Measurements from ENCODE around the gene TMEM236. TPM values are rescaled to one million over a fixed set of nuclear protein-coding genes. Genes with fewer than 3 reads are reported as not detected.

The TMEM236 gene
- total RNA-seq, 1 experiment from 2014 or later = 0.07 TPM

DNA sequence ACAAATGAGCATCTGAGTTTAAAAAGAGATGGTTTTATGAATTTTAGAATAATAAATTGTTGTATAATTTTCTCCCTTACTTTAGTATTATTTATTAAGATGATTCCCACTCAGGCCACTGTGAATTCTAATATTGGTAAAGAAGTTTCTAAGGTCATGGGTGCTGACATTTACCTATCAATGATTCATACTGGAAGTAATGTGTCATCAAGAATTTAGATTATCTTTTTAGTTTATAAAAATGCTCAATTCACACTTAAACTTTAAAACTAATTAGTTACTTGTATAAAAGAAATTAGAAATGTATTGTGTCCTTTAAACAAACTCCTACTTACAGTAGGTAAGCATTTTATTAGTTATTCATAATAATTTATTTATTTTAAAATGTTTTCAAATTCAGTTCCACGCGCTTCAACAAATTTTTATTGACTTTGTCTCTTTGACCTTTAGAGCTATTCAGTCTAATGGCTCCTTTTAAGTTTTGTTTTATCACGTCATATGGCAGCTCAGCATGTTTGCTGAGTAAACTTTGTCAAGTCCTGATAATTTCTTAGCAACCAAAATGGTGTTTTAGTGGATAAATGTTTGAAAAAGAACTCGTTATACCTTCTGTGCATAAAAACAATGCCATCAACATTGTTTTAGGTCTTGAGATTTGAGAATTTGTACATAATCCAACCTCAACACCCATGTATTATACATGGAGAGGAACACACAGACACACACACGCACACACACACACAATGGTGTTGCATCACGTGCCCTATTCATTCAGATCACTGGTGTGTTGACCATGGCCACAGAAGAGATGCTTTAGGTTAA is 42.0 kb downstream of the TMEM236 start:
- Histone ChIP-seq H3K4me1 (ENCODE audit: control insufficient read depth in 1 of 2, insufficient read depth in 2 of 2, low read length in 2 of 2) (peaks cover 4 to 6% of the 10 kb centered on the region in 2 experiments; a peak in 1 of 4 replicates), H3K9ac (ENCODE audit: low read length) (no peak overlapping the region), H3K4me2 (ENCODE audit: low read length) (no peak overlapping the region), H3K9me2 (ENCODE audit: insufficient read depth) (peaks cover 3% of the 10 kb centered on the region; the same call in 1 of the 2 replicates), H4K20me1 (ENCODE audit: insufficient read depth) (no peaks in the 10 kb centered on the region), H2AFZ (ENCODE audit: low read depth, low read length, poor library complexity, severe bottlenecking) (no peak overlapping the region), H3K27me3 (ENCODE audit: insufficient read depth, low read length) (no peaks in the 10 kb centered on the region), H3K79me2 (ENCODE audit: insufficient read depth, low read length) (no peaks in the 10 kb centered on the region), H3K27ac (ENCODE audit: low read depth, low read length) (no peak overlapping the region), H3K9me3 (ENCODE audit: control insufficient read depth in 1 of 2, insufficient read depth in 1 of 2, low read depth in 1 of 2, low read length in 2 of 2) (no peaks in the 10 kb centered on the region), H3K4me3 (replicated peaks in 1 of 2; ENCODE audit: low read depth in 1 of 2, low read length in 2 of 2) (no peak overlapping the region), H3K36me3 (ENCODE audit: control insufficient read depth in 1 of 2, insufficient read depth in 2 of 2, low read length in 2 of 2) (no peaks in the 10 kb centered on the region)
- ChIA-PET RAD21 (ENCODE audit: low non-redundant PET in 1 of 2, low total read pairs in 2 of 2, uncharacterized antibody in 2 of 2, unreplicated experiment in 2 of 2) (no interaction called here), POLR2A (no interaction called here), CTCF (interaction anchor here (1.8 kb wide), 1 partner anchor 7 kb away, joined by 6 read pairs; no protein-coding TSS in a partner anchor)
- ATAC-seq = no peak
- DNase-seq (ENCODE audit: low read depth, low spot score) = no peak
- peak; percentile 38; the same call in 1 of the 2 replicates for TF ChIP-seq FOSL1 (IDR thresholded peaks at IDR 0.05; ENCODE audit: low read depth)
- no peak for TF ChIP-seq SIN3A (IDR thresholded peaks at IDR 0.05; ENCODE audit: low read depth)
- intact Hi-C loops (cut with micrococcal nuclease) = no loop called here
- no TSS peak for BruUV-seq (replicated peaks)

DNA sequence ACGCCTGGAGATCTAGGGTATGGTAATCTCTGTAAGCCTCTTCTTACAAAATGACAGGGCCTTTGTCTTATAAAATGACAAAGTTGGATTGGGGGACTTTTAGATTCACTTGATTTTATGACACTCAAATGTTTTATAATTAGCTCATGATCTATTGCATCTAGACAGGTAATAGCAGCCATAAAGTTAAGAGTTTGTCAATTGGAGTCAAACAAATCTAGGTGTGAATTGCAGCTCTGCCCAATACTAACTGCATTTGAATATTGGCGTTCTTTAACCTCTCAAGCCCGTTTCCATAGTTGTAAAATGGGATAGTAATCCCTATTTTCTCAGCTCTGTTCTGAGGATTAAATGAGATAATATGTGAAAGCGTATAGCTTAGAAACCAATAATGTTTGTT is 43.1 kb downstream of the TMEM236 start:
- Histone ChIP-seq H3K27ac (ENCODE audit: low read depth, low read length) (no peak overlapping the region), H3K4me2 (ENCODE audit: low read length) (no peak overlapping the region), H4K20me1 (ENCODE audit: insufficient read depth) (no peaks in the 10 kb centered on the region), H2AFZ (ENCODE audit: low read depth, low read length, poor library complexity, severe bottlenecking) (no peak overlapping the region), H3K9ac (ENCODE audit: low read length) (no peak overlapping the region), H3K9me3 (ENCODE audit: control insufficient read depth in 1 of 2, insufficient read depth in 1 of 2, low read depth in 1 of 2, low read length in 2 of 2) (no peaks in the 10 kb centered on the region), H3K36me3 (ENCODE audit: control insufficient read depth in 1 of 2, insufficient read depth in 2 of 2, low read length in 2 of 2) (no peaks in the 10 kb centered on the region), H3K79me2 (ENCODE audit: insufficient read depth, low read length) (no peaks in the 10 kb centered on the region), H3K27me3 (ENCODE audit: insufficient read depth, low read length) (no peaks in the 10 kb centered on the region), H3K9me2 (ENCODE audit: insufficient read depth) (peaks cover 3% of the 10 kb centered on the region; the same call in 1 of the 2 replicates), H3K4me1 (ENCODE audit: control insufficient read depth in 1 of 2, insufficient read depth in 2 of 2, low read length in 2 of 2) (peaks cover 4 to 6% of the 10 kb centered on the region in 2 experiments; a peak in 1 of 4 replicates), H3K4me3 (replicated peaks in 1 of 2; ENCODE audit: low read depth in 1 of 2, low read length in 2 of 2) (no peak overlapping the region)
- DNase-seq (ENCODE audit: low read depth, low spot score) (no peak), ATAC-seq (no peak)
- BruUV-seq (replicated peaks) = no TSS peak
- ChIA-PET CTCF (interaction anchor here (1.5 kb wide), 1 partner anchor 14 kb away, joined by 3 read pairs; no protein-coding TSS in a partner anchor), POLR2A (no interaction called here), RAD21 (ENCODE audit: low non-redundant PET in 1 of 2, low total read pairs in 2 of 2, uncharacterized antibody in 2 of 2, unreplicated experiment in 2 of 2) (no interaction called here)
- intact Hi-C loops (cut with micrococcal nuclease) = no loop called here
- TF ChIP-seq, protein P1, sequence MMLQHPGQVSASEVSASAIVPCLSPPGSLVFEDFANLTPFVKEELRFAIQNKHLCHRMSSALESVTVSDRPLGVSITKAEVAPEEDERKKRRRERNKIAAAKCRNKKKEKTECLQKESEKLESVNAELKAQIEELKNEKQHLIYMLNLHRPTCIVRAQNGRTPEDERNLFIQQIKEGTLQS (IDR thresholded peaks at IDR 0.05) = no peak
- TF ChIP-seq SRF (IDR thresholded peaks at IDR 0.05; ENCODE audit: low read depth) (no peak), ZFX (IDR thresholded peaks at IDR 0.05) (no peak), CBX3 (IDR thresholded peaks at IDR 0.05; ENCODE audit: low read depth) (no peak), POLR2A (IDR thresholded peaks at IDR 0.05; ENCODE audit: borderline replicate concordance, extremely low read depth, insufficient read depth, insufficient read length) (no peak), YY1 (IDR thresholded peaks at IDR 0.05; ENCODE audit: extremely low read depth, insufficient replicate concordance, low read depth, low read length) (no peak), POLR2AphosphoS5 (IDR thresholded peaks at IDR 0.05; ENCODE audit: low read depth, low read length) (no peak), FOSL1 (IDR thresholded peaks at IDR 0.05; ENCODE audit: low read depth) (no peak), EZH2phosphoT487 (IDR thresholded peaks at IDR 0.05; ENCODE audit: borderline replicate concordance) (no peak), SIN3A (IDR thresholded peaks at IDR 0.05; ENCODE audit: low read depth) (no peak), SP1 (IDR thresholded peaks at IDR 0.05; ENCODE audit: low read depth) (no peak), TCF7L2 (IDR thresholded peaks at IDR 0.05; ENCODE audit: borderline replicate concordance, extremely low read depth, insufficient read depth, insufficient read length) (no peak), EGR1 (IDR thresholded peaks at IDR 0.05; ENCODE audit: low read depth) (no peak)
- TF ChIP-seq, protein P2, sequence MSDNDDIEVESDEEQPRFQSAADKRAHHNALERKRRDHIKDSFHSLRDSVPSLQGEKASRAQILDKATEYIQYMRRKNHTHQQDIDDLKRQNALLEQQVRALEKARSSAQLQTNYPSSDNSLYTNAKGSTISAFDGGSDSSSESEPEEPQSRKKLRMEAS (IDR thresholded peaks at IDR 0.05) = no peak
- TF ChIP-seq, protein P3, sequence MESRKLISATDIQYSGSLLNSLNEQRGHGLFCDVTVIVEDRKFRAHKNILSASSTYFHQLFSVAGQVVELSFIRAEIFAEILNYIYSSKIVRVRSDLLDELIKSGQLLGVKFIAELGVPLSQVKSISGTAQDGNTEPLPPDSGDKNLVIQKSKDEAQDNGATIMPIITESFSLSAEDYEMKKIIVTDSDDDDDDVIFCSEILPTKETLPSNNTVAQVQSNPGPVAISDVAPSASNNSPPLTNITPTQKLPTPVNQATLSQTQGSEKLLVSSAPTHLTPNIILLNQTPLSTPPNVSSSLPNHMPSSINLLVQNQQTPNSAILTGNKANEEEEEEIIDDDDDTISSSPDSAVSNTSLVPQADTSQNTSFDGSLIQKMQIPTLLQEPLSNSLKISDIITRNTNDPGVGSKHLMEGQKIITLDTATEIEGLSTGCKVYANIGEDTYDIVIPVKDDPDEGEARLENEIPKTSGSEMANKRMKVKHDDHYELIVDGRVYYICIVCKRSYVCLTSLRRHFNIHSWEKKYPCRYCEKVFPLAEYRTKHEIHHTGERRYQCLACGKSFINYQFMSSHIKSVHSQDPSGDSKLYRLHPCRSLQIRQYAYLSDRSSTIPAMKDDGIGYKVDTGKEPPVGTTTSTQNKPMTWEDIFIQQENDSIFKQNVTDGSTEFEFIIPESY (IDR thresholded peaks at IDR 0.05; ENCODE audit: extremely low read depth, insufficient replicate concordance, low read length) = no peak

All from HCT116 (cell line).